ENCODE data around the gene SHANK1.

The SHANK1 gene

DNA sequence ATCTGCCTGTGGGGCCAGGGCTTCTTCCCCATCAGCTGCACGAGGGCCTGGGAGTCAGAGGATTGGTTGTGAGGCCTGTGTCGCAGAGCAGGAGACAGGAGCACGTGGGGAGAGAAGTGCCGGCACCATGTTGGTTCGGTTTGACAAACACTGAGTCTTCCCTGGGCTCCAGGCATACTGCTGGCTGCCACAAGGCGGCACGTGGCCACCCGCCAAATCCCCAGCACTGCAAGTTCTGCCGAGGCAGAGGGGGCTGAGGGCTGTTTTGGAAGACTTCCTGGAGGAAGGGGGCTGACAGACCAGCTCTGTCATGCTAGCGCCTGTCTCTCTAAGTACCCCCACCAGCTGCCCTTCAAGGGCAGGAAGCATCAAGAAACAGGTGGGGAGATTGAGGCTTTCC, 9.5 kb downstream of the SHANK1 start:
- no peak for DNase-seq

DNA sequence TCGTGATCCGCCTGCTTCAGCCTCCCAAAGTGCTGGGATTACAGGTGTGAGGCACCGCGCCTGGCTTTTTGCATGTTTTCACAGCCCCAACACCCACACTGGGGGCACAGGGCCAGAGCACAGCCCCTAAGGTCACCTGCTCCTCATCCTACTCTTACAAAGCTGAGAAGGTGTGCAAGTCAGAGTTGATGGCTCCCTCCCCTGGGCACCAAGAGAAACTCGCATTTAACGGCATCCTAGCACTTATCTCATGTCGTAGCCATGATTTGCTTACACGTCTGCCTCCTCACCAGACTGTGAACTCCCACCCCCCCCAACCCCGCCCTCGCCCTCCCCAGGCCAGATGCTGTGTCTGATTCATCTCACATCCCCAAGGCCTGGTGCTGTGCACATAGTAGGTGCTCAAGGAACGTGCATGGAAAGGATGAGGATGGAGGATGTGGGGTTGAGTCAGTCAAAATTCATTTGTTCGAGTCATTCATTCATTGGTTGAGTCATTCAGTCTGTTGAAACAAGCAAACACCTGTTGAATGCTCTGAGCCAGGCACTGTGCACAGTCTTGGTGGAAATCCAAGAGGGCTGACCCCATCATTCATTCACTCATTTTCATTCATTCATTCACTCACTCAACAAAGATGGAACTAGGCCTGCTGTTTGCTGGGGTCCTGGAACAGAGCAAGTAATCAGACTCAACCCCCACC, 11.3 kb downstream of the SHANK1 start:
- no peak for DNase-seq

DNA sequence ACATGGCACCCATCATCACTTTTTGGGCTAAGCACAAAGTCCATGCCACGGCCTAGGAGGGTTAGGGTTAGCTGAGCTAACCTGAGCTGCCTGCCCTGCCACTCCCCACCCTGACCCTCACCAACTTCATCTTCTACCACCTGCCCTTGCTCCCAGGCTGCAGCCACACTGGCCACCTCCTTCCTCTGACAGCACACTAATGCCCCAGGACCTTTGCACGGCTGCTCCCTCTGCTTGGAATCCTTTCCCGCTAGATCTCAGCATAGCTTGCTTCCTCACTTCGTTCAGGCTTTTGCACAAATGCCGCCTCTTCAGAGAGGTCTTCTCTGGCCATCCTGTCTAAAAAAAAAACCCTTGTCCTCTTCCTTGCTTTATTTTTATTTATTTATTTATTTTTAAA, 13.2 kb downstream of the SHANK1 start:
- no peak for DNase-seq

DNA sequence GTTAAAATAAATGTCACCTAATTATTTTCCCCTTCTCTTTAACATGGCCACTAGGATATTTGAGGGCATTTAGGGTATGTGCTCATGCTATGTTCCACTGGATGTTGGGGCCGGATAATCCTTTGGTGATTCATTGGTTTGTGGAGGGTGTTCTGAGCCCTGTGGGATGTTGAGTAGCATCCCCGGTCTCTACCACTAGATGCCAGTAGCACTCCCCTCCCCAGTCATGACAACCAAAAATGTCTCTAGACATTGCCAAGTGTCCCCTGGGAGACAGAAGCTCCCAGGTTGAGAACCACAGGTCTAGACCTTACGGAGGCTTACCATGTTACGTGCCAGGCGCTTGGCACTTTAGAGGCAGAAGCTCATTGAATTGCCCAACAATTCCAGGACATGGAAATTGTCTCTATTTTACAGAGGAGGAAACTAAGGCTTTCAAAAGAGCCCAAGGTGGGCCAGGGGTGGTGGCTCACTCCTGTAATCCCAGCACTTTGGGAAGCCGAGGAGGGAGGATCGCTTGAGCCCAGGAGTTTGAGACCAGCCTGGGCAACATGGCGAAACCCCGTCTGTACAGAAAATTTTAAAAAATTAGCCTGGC, 14.1 kb downstream of the SHANK1 start:
- DNase-seq, result peak; percentile 20

DNA sequence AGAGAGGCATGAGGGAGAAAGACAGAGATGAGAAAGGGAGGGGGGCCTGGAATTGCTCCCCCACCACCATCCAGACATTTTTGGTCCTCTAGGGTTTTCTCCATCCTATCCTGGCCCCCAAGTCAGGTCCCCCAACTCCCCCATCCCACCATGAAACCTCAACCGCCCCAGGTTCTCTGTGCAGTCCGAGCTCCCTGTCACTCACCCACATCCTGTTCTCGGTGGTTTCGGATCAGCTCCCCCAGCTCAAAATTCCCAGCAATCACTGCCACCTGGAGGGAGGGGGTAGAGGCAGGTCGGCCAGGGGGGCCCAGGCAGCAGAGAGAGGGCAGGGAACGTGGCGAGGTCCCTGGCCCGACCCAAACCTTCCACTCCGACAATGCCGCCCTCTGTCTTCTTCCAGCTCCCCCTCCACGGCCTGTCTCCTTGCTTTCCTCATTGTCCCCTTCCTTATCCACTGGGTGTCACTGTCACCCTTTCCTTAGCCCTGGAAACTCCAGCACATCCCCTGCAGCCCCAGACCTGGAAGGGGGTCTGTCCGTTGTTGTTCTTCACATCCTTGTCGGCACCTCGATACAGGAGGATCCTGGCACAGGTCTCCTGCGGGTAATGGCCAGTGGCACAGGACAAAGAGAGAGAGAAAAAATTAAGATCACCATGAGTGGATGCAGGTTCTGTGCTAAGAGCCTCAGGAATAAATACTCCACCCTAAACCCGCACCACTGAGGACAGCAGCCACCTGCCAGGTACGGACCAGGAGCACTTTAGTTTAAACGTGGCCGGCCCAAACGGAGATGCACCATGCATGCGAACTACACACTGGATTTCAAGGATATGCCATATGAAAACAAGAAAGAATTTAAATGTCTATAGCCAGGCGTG, 15.4 kb downstream of the SHANK1 start:
- DNase-seq, result no peak

DNA sequence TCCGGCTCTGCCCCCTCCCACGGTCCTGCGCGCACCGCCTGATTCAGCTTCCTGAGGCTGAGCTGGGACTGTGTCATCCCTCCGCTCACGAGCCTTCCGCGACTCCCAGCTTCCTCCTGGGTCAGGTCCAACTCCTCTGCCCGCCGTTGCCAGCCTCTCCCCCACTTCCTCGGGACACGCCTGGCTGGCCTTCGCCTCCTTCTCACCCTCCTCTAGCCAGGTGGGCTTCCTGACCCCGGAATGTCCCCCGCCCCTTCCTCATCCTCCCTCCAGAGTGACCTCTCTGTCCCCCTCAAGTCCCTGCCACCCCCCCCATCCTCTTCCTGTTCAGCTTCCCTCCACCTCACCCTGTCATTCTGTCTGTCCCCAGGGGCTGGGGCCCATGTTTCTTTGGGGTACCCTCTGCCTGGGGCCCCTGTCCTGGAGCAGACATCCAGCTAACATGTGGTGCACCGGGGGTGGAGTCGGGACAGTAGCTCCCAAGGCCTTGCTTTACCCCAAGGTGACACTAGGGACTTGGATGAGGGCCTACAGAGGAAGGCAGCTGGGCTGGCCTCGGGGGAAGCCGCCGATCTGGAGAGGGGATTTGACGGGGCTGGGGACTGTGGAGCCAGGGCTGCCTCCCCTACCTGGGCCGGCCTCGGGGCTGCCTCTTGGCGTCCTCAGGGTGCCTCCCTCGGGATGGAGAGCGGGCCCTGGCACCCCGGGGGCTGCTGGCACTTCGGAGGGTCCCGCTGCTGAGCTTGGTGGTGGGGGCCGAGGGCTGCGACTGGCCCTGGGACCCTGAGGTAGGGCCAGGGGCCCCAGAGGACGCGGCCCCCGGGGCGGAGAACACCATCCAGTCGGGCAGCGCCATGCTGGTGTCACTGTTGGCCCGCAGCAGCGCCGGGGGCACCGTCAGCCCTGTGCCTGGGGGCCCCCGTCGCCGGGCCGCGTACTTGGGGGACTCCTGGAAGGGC, 16.5 kb downstream of the SHANK1 start:
- DNase-seq, result no peak

DNA sequence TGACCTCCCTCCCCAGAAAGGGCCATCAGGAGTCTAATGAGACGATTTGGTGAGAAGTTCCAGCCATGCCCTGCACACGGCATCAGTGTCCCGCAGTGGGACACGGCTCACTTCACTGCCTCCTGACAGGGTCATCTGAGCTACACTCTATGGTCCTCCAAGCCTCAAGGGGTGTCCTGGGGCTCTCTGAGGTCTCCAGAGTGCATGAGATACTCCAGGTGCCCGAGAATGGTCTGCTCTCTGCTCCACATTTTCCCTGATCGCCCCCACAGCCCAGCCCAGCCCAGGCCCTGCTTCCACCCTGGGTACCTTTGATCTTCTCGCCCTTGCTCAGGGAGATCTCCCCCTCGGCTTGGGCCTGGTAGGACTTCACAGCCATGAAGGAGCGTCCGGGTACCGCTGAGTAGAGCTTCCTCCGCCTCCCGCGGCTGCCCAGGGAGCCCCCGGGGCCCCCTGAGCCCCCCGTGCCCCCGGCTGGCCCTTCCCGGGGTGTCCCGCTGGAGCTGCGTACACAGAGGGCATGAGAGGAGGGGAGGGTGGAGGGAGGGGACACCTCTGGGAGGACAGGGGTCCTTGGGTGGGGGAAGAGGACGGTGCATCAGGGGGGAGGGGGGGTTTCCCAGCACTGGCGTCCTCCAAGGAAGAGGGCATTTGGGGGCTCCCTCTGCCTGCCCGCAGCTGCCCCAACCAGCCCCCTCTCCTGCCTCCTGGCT, 17.3 kb downstream of the SHANK1 start:
- no peak for DNase-seq

DNA sequence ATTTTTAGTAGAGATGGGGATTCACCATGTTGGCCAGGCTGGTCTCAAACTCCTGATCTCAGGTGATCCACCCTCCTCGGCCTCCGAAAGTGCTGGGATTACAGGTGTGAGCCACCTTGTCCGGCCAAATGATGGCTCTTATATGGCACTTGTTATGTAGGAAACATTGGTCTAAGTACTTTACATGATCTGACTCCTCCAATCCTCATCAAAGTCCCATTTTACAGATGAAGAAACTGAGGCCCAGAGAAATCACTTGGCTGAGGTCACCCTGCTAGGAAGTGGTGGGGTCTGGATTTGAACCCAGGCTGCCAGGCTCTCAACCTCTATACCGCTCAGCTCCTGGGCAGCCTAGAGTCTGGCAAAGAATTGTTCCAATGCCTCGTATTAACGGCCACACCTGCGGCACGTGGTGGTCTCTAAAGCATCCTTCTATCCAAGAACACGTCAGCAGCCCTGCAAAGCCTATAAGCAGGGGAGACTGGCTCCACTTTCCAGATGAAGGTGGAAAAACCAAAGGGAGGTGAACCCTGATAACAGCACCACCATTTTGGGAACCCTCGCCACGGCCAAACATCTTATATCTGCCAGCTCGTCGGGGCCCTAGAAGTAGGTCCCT, 18.1 kb downstream of the SHANK1 start:
- DNase-seq, result no peak

DNA sequence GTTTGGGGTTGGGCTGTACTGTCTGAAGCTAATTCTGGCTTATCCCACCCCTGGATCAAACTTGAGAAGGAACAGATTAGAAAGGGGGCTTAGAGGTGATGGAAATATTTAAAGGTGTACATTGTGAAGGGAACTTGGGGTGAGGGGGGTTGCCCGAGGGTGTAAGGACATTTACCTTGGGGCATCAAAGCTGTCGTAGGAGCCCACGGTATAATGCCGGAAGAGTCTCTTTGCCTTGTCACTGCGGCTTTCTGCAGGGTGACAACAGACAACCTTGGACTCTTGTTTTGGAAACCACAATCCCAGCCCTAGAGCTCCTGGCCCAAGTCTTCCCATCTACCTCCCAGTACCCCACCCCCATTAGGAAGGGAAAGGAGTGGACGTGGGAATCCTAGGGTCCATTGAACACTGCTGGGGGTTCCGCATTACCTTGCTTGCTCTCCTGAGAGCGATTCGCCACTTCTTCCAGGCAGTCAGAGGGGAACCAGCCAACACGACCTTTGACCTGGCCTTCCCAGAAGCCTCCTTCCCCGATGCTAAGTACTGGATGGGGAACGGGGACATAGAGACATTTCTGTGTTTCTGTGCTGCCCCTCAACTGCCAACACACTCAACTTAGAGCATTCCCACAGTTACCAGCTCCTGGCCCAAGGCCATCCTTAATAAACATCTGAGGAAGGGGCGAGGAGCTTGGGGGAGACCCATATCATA, 22.0 kb downstream of the SHANK1 start:
- no peak for DNase-seq

DNA sequence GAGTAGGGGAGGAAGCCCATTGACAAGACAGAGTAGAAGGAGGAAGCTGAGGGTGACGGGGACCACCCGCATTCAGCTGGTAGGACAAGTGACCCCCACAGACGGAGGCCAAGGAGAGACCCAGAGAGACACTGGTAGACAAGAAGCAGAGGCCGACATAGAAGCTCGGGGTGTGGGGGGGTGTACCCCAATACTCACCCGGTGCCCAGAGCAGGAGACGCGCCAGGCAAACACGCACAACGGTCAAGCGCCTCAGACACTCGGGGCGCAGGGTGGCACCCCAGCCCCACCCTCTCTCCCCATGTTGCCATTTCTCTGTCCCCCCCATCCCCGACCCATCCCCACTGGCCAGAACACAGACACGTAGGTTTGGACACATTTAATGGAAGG, 23.5 kb downstream of the SHANK1 start:
- DNase-seq, result no peak

DNA sequence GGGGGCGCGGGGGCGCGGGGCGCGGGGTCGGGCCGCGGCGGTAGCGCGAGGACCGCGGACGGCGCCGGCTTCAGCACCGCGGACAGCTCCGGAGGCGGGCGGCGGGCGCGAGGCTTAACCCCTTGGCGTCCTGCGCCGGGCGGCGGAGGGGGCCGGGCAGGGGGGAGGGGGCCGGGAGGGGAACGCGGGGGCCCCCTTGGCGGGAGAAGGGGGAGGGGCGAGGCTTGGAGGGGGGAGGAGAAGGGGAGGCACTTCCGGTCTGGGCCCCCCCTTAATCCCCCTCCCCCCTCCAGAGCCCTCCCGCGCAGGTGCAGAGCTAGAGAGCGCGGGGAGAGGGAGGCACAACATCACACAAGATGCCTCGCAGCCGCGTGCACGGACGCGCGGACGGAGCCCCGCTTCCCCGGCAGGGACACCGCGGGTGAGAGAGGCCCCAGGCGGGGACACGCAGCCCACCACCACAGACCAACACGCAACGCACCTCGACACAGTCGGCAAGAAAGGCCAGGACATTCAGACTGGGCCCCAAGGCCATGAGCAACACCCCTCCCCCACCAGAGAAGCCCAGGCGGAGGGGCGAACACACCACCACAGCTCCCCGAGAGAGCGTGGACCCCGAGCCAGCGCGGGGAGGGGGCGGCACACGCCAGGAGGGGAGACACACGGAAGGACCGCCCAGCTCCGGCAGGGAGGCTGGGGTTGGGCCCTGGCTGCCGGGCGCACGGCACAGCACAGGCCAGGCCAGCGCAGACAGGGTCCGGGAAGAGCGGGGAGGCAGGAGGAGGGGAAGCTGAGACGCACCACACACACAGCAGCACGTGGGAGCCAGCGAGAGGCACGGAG, 24.1 kb downstream of the SHANK1 start:
- no peak for DNase-seq

DNA sequence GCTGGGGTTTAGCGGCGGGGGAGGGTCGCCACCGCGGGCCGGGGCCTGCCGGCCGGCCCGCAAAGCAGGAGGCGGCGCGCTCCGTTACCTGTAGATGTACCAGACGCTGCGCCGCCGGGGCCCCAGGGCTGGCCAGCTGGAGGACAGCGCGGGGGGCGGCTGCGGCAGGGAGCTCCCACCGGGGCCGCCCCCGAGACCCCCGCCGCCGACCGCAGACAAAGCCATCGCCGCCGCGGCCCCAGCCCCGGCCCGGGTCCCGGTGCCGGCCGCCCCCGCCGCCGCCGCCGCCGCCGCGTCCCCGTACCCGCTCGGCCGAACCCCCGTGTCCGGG, 24.8 kb downstream of the SHANK1 start:
- no peak for DNase-seq

DNA sequence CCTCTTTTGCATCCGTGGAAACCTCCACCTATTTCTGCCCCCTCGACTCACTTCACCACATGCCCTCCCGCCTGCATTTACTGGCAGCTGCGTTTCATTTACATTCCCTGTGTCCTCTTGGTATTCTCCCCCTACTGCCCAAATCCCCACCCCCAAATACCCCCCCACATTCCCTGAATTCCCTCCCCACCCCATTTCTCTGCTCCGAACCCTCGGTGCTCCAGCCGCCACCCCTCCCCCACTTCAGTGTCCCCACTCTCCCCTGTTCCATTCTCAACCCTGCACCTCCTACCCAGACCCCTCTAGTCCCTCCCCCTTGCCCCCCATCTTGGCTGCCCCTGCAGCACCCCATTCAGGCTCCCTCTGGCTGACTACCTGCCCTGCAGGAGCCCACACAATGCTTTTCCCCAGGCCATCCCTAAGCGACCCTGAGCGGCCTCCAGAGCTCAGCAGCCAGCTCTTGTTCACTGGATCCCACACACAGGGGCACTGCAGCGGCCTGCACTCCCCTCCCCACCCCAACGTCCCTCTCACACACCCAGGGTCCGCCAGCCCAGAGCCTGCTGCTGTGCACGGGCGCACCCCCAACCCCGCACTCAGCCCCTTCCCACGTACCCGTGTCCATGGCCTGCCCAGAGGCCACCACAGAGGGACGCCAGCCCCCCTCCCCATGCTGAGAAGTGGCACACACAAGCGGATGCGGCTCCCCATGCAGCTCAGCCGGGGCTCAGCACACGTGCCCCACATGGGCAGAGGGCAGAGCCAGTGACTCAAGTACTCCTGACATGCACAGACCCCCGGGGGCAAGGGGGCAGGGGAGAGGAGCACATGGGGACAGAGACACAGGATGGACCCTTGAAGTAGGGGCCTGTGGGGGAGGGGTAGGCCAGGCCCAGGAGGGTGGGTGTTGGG, 26.3 kb downstream of the SHANK1 start:
- no peak for DNase-seq

DNA sequence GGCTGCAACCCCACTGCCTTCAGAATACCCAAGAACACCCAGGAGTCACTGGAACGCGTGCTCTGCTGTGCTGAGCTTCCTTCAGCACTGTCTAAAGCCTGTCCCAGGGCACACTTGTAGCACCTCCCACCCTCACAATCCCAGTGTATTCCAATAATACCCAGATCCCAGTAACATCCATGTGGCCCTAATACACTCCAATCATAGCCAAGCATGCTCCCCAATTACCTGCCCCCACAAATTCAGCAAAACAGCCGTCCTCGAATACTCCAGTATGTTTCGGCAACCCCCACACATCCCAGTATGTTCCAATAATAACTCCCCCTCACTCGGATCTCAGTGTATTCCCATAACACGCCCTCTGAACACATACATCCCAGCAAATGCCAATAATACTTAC, 29.2 kb downstream of the SHANK1 start:
- DNase-seq, result no peak

DNA sequence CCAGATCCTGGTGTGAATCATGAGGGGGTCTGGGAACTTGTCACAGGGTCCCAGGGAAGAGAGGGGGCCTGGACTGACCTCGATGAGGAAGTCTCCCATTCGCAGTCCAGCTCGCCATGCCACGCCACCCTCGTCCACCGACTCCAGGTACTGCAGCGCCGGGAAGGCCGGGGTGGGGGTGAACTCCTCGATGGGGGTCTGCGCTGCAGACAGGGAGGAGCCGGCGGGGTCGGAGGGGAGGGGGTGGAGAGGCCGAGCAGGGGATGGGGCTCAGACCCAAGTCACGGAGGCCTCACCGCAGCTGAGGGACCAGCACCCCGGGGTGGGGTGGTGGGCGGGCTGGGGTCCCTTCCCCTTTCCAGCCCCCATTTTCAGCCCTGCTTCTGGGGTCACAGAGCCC, 30.8 kb downstream of the SHANK1 start:
- DNase-seq, result no peak

DNA sequence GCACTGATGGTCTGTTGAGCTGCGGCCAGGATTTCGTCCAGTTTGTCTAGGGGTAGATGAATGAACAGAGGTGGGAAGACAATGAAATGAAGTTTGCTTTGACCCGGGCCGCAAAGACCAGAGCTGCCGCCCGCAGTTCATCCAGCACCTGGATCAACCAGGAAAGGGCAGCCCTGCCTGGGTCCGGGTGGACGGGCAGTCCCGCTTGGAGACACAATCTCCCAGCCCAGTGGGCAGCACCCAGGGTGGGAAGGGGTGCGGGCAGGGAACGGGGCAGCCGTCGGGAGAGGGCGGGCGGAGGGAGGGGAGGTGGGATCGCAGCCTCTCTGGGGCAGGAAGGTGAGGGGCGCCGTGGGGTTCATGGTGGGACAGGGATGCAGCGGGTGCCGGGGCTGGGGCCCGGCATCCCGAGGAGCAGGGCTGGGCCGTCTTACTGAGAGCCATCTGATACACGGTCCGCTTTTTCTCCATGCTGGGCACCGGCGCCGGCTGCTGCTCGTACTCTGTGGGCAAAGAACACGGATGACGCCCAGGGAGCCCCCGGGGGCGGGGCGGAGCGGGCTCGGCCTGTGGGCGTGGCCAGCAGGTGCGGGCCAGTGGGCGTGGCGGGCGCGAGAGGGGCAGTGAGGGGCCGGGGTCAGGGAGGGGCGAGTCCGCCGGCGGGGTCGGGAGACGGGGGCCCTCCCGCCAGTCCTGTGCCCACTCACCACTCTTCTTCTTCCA, 33.1 kb downstream of the SHANK1 start:
- DNase-seq, result no peak

DNA sequence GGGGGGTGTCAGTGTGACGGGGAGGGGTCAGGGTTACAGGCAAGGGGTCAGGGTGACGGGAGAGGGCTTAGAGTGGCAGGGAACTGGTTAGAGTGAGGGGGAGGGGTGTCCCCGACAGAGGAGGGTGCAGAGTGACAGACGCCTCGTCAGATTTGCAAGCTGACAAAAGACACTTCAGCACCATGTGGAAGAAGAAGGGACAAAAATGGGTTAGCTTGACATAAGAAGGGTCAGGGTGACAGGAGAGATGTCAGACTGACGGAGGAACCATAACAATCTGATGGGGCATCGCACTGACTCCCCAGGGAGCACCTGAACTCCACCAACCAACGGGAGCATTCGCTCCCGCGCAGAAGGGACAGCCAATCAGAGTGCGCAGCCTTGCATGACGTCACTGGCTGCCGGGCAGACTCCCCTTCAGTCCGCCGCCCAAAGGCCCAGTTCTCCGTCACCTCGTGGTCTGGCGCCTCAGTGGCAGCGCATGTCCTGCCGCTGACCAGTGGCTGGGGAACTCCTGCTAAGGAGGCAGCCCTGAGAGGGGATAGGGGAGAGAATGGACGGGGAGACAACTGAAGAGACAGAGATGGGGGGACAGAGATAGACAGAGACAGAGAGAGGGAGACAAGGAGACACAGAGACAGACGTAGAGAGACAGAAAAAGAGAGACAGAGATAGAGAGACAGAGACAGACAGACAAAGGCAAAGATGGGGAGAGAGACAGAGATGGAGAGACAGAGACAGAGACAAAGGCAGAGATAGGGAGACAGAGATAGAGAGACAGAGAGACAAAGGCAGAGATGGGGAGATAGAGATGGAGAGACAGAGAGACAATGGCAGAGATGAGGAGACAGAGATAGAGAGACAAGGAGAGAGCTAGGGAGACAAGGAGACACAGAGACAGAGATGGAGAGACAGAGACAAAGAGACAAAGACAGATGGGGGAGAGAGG, 40.2 kb downstream of the SHANK1 start:
- DNase-seq, result peak; percentile 88
